Ovary (tissue), 3 donors: Measurements from ENCODE around the gene SFTPA1.
"Not testable (repeated sequence)": the region's sequence is repeated elsewhere in the genome, so short reads cannot be mapped to it uniquely, and the experiment has no call there.

Source experiments
- CTCF ChIP-seq, 3 donors: fragments of 450-650 bp in 2 of 3; fragments of 200-600 bp in 1 of 3; IDR thresholded peaks; one replicate each; pipeline versions ENCODE4 v1.5.1 to v1.8.0; 2016 to 2022; ENCODE audit warnings: antibody characterized with exemption in 3 of 3, mild to moderate bottlenecking in 1 of 3
- EP300 ChIP-seq: sonication (generic); formaldehyde crosslinking; IDR thresholded peaks from one replicate; pipeline ENCODE4 v1.6.1; 2017; ENCODE audit warnings: antibody characterized with exemption
- POLR2A ChIP-seq: fragments of 450-650 bp; IDR thresholded peaks from one replicate; pipeline ENCODE4 v1.6.1; 2017; ENCODE audit warnings: antibody characterized with exemption, mild to moderate bottlenecking, moderate library complexity
- donor health status: DM: no; HTN: no; CAD: no.

- not testable (repeated sequence) for TF ChIP-seq POLR2A; CTCF (IDR thresholded peaks at IDR 0.05); EP300
Observed at GRCh38 chr10:79664686-79665085, 53.9 kb downstream of the SFTPA1 start.
